Renal cortical epithelial cell (primary cell): ENCODE data around the gene SORBS2. TPM values are rescaled to one million over a fixed set of nuclear protein-coding genes. Genes with fewer than 3 reads are reported as not detected.
A peak's percentile ranks its signal among the peaks of the same experiment; 100 is the strongest.

ENCODE experiments used
- DNase-seq: peaks from one replicate; pipeline ENCODE4 v3.0.0-alpha.2; 2011; ENCODE audit warnings: low read depth
- total RNA-seq: library from RNA; depleted of rRNA; stranded (reverse); fragments of >200 nt; gene quantifications from 2 replicates; pipeline ENCODE4 v1.2.3, GENCODE V29; 2014

SORBS2 gene
- total RNA-seq, 1 donor from 2014 or later = 45.1 TPM

- peak; percentile 88 for DNase-seq
Measured at GRCh38 chr4:185640811-185641675, 171.0 kb downstream of the SORBS2 start.

- no peak for DNase-seq
Measured at GRCh38 chr4:185638548-185639301, 173.3 kb downstream of the SORBS2 start.

- DNase-seq = no peak
Measured at GRCh38 chr4:185638093-185638492, 173.9 kb downstream of the SORBS2 start.

- DNase-seq = no peak
Measured at GRCh38 chr4:185637163-185637875, 174.7 kb downstream of the SORBS2 start.

GRCh38 chr4:185634066-185634652, 177.8 kb downstream of the SORBS2 start:
- DNase-seq = no peak

GRCh38 chr4:185626798-185627197, 185.2 kb downstream of the SORBS2 start:
- DNase-seq = no peak

GRCh38 chr4:185625503-185625902, 186.5 kb downstream of the SORBS2 start:
- no peak for DNase-seq

- no peak for DNase-seq
Measured at GRCh38 chr4:185624259-185624589, 187.8 kb downstream of the SORBS2 start.

- no peak for DNase-seq
Measured at GRCh38 chr4:185623444-185624258, 188.3 kb downstream of the SORBS2 start.

GRCh38 chr4:185608185-185608584, 203.8 kb downstream of the SORBS2 start:
- no peak for DNase-seq

GRCh38 chr4:185602397-185602796, 209.6 kb downstream of the SORBS2 start:
- no peak for DNase-seq

GRCh38 chr4:185600801-185601434, 211.1 kb downstream of the SORBS2 start:
- DNase-seq = no peak

- no peak for DNase-seq
Measured at GRCh38 chr4:185599553-185600243, 212.3 kb downstream of the SORBS2 start.

GRCh38 chr4:185598846-185599552, 213.0 kb downstream of the SORBS2 start:
- DNase-seq = no peak

GRCh38 chr4:185597532-185598188, 214.3 kb downstream of the SORBS2 start:
- peak; percentile 77 for DNase-seq

- no peak for DNase-seq
Measured at GRCh38 chr4:185592845-185593488, 219.0 kb downstream of the SORBS2 start.

GRCh38 chr4:185592438-185592837, 219.6 kb downstream of the SORBS2 start:
- no peak for DNase-seq

- DNase-seq = peak; percentile 49
Measured at GRCh38 chr4:185591679-185592141, 220.3 kb downstream of the SORBS2 start.
